Astrocyte (in vitro differentiated cells and primary cell): Measurements from ENCODE around the gene EIF5A.
"Not testable (repeated sequence)": the region's sequence is repeated elsewhere in the genome, so short reads cannot be mapped to it uniquely, and the experiment has no call there.

Source experiments
- CTCF ChIP-seq: IDR thresholded peaks from 2 replicates; pipeline ENCODE4 v1.5.1; 2011; ENCODE audit warnings: low read depth, mild to moderate bottlenecking, inconsistent platforms, low read length, moderate library complexity; ENCODE audit not compliant: insufficient read depth
- EZH2 ChIP-seq: IDR thresholded peaks from 2 replicates; pipeline ENCODE4 v1.6.1; 2012; ENCODE audit warnings: mild to moderate bottlenecking, low read length, inconsistent platforms; ENCODE audit not compliant: insufficient read depth

DNA sequence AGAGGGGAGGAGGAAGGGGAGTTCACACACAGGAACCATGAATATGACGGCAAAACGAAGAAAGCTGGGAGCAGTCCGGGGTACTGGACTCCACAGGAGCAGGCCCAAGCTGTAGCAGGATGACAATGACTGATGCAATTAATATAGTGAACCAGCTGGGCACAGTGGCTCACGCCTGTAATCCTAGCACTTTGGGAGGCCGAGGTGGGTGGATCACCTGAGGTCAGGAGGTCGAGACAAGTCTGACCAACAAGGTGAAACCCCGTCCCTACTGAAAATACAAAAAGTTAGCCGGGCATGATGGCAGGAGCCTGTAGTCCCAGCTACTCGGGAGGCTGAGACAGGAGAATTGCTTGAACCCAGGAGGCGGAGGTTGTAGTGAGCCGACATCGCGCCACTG, 28.3 kb downstream of the EIF5A start:
- not testable (repeated sequence) for TF ChIP-seq CTCF, EZH2
